H1 (cell line): ENCODE results near the gene OAS3. TPM values are rescaled to one million over a fixed set of nuclear protein-coding genes. Genes with fewer than 3 reads are reported as not detected.
"Not testable (repeated sequence)": the region's sequence is repeated elsewhere in the genome, so short reads cannot be mapped to it uniquely, and the experiment has no call there.

Experiments
- CTCF ChIA-PET: fragments of 300-600 bp; sonication (Branson Sonifier 250); formaldehyde crosslinking; loops from one replicate; lab custom pipeline; 2021; ENCODE audit not compliant: partially characterized antibody; lab: Charles Lee
- POLR2A ChIA-PET: fragments of 300-600 bp; sonication (Branson Sonifier 250); formaldehyde crosslinking; loops from one replicate; lab custom pipeline; 2021; ENCODE audit warnings: inconsistent platforms; ENCODE audit not compliant: partially characterized antibody; lab: Charles Lee
- DNase-seq, 2 experiments: peaks; one replicate each; pipeline versions ENCODE4 v3.0.0 to v3.0.0-alpha.2; 2010 to 2022; ENCODE audit warnings: low spot score in 2 of 2, low read depth in 1 of 2, mixed read lengths in 1 of 2
- FAIRE-seq: peaks from 2 replicates; lab custom pipeline; 2011; peaks lifted over from hg19 to GRCh38; lab: Jason Lieb, UNC
- H2AFZ ChIP-seq: 2 replicates; pipeline ENCODE4 v1.8.1; 2012; ENCODE audit warnings: low read length, inconsistent platforms
- H2AK5ac ChIP-seq: 2 replicates; pipeline ENCODE4 v1.6.1; 2013; ENCODE audit warnings: low read depth, low read length
- H2BK120ac ChIP-seq: replicated peaks from 2 replicates; pipeline ENCODE3; 2013; ENCODE audit warnings: low read depth, low read length, inconsistent platforms
- H2BK12ac ChIP-seq: 2 replicates; pipeline ENCODE4 v1.6.1; 2013; ENCODE audit warnings: low read depth, low read length
- H2BK15ac ChIP-seq: 2 replicates; pipeline ENCODE4 v1.6.1; 2013; ENCODE audit warnings: low read length
- H2BK20ac ChIP-seq: 2 replicates; pipeline ENCODE4 v1.6.1; 2013; ENCODE audit warnings: low read length
- H2BK5ac ChIP-seq: 2 replicates; pipeline ENCODE4 v1.6.1; 2013; ENCODE audit warnings: low read depth, low read length
- H3K14ac ChIP-seq: 2 replicates; pipeline ENCODE4 v1.6.1; 2013; ENCODE audit warnings: inconsistent platforms; ENCODE audit not compliant: insufficient read length
- H3K18ac ChIP-seq: 2 replicates; pipeline ENCODE4 v1.6.1; 2013; ENCODE audit warnings: low read length; ENCODE audit errors: extremely low read depth
- H3K23ac ChIP-seq: 2 replicates; pipeline ENCODE4 v1.6.1; 2013; ENCODE audit warnings: inconsistent platforms; ENCODE audit not compliant: insufficient read length
- H3K23me2 ChIP-seq: 2 replicates; pipeline ENCODE4 v1.6.1; 2013; ENCODE audit warnings: low read depth, low read length
- H3K27ac ChIP-seq: 2 replicates; pipeline ENCODE4 v1.6.1; 2011; ENCODE audit warnings: low read depth, low read length, inconsistent platforms
- H3K27me3 ChIP-seq, 4 experiments: replicated peaks in 1 of 4; 1 replicate in 1 of 4; 2 replicates in 3 of 4; pipeline versions ENCODE4 v1.6.1 to v1.8.1; 2011 to 2013; ENCODE audit warnings: low read length in 3 of 4, mild to moderate bottlenecking in 3 of 4, inconsistent platforms in 2 of 4, mixed read lengths in 2 of 4, moderate library complexity in 1 of 4; ENCODE audit not compliant: control insufficient read depth in 3 of 4, insufficient read depth in 3 of 4; ENCODE audit errors: extremely low read depth in 1 of 4
- H3K36me3 ChIP-seq, 4 experiments: 2 replicates each; pipeline versions ENCODE4 v1.6.1 to v1.8.1; 2011 to 2013; ENCODE audit warnings: mild to moderate bottlenecking in 4 of 4, low read length in 3 of 4, moderate library complexity in 2 of 4, control low read depth in 1 of 4, inconsistent platforms in 1 of 4; ENCODE audit not compliant: insufficient read depth in 4 of 4, control insufficient read depth in 2 of 4
- H3K4ac ChIP-seq: replicated peaks from 2 replicates; pipeline ENCODE3; 2013; ENCODE audit warnings: low read length, low read depth, mixed read lengths, inconsistent platforms; ENCODE audit not compliant: insufficient read length
- H3K4me1 ChIP-seq, 4 experiments: replicated peaks in 1 of 4; 1 replicate in 1 of 4; 2 replicates in 3 of 4; pipeline versions ENCODE4 v1.6.1 to v1.8.1; 2011 to 2013; ENCODE audit warnings: low read length in 3 of 4, inconsistent platforms in 2 of 4, mixed read lengths in 1 of 4; ENCODE audit not compliant: insufficient read depth in 4 of 4, control insufficient read depth in 3 of 4
- H3K4me2 ChIP-seq, 2 experiments: 2 replicates each; pipeline versions ENCODE4 v1.6.1 to v1.8.1; 2011 to 2013; ENCODE audit warnings: low read depth in 2 of 2, low read length in 2 of 2, control low read depth in 1 of 2, inconsistent platforms in 1 of 2, mild to moderate bottlenecking in 1 of 2; ENCODE audit not compliant: insufficient read depth in 1 of 2
- H3K4me3 ChIP-seq, 4 experiments: fragments of 200-600, 300-600 bp in 1 of 4; sonication (generic), shearing (Covaris generic), sonication (Bioruptor Twin) in 1 of 4; 2 replicates each; pipeline versions ENCODE4 v1.5.1 to v1.8.1; 2011 to 2016; ENCODE audit warnings: low read length in 4 of 4, low read depth in 3 of 4, control low read depth in 2 of 4, inconsistent platforms in 2 of 4, mild to moderate bottlenecking in 2 of 4, mixed read lengths in 1 of 4, moderate library complexity in 1 of 4; ENCODE audit not compliant: insufficient read depth in 2 of 4; ENCODE audit errors: extremely low read depth in 1 of 4
- H3K56ac ChIP-seq: replicated peaks from 2 replicates; pipeline ENCODE3; 2013; ENCODE audit warnings: low read depth, mild to moderate bottlenecking, mixed read lengths, low read length, inconsistent platforms; ENCODE audit not compliant: insufficient read length
- H3K79me1 ChIP-seq: 2 replicates; pipeline ENCODE4 v1.6.1; 2013; ENCODE audit warnings: low read depth, low read length, control low read depth
- H3K79me2 ChIP-seq, 2 experiments: 2 replicates each; pipeline versions ENCODE4 v1.6.1 to v1.8.1; 2012 to 2013; ENCODE audit warnings: low read length in 2 of 2, mild to moderate bottlenecking in 2 of 2, inconsistent platforms in 1 of 2; ENCODE audit not compliant: insufficient read depth in 2 of 2, control insufficient read depth in 1 of 2
- H3K9ac ChIP-seq, 4 experiments: replicated peaks in 1 of 4; 1 replicate in 1 of 4; 2 replicates in 3 of 4; pipeline versions ENCODE4 v1.6.1 to v1.8.1; 2011 to 2013; ENCODE audit warnings: low read depth in 3 of 4, low read length in 3 of 4, control low read depth in 2 of 4, mild to moderate bottlenecking in 2 of 4, moderate library complexity in 2 of 4, inconsistent platforms in 1 of 4; ENCODE audit errors: extremely low read depth in 1 of 4
- H3K9me3 ChIP-seq, 2 experiments: 2 replicates each; pipeline versions ENCODE4 v1.6.1 to v1.8.1; 2012 to 2013; ENCODE audit warnings: mild to moderate bottlenecking in 2 of 2, moderate library complexity in 2 of 2, control low read depth in 1 of 2, inconsistent platforms in 1 of 2, low read depth in 1 of 2, low read length in 1 of 2, mixed read lengths in 1 of 2; ENCODE audit not compliant: insufficient read depth in 2 of 2
- H4K20me1 ChIP-seq, 2 experiments: replicated peaks in 1 of 2; 2 replicates each; pipeline versions ENCODE3 to v1.8.1; 2011 to 2013; ENCODE audit warnings: inconsistent platforms in 2 of 2, low read length in 2 of 2, mild to moderate bottlenecking in 1 of 2; ENCODE audit not compliant: insufficient read depth in 2 of 2, control insufficient read depth in 1 of 2
- H4K5ac ChIP-seq: 2 replicates; pipeline ENCODE4 v1.6.1; 2013; ENCODE audit warnings: low read length, low read depth, mixed read lengths, inconsistent platforms; ENCODE audit not compliant: insufficient read length
- H4K8ac ChIP-seq: 2 replicates; pipeline ENCODE4 v1.8.0; 2013; ENCODE audit warnings: mild to moderate bottlenecking, moderate library complexity, low read length, inconsistent platforms; ENCODE audit not compliant: insufficient read depth; ENCODE audit errors: extremely low read depth
- H4K91ac ChIP-seq: replicated peaks from 2 replicates; pipeline ENCODE3; 2013; ENCODE audit warnings: low read length, mixed read lengths, inconsistent platforms; ENCODE audit not compliant: insufficient read length
- WGBS, 2 experiments: shearing (Covaris generic) in 1 of 2; methylation state at CpG; one replicate each; pipeline versions ENCODE4 v1.1.6 to v1.1.7; 2013 to 2015; ENCODE audit warnings: low lambda C conversion rate in 2 of 2, mixed read lengths in 2 of 2, inconsistent platforms in 1 of 2, low coverage in 1 of 2, missing lambda C conversion rate in 1 of 2; ENCODE audit not compliant: insufficient replicate concordance in 2 of 2, insufficient coverage in 1 of 2, insufficient read length in 1 of 2; ENCODE audit errors: extremely low coverage in 1 of 2, missing lambda C conversion rate in 1 of 2; 5-methylcytosine and 5-hydroxymethylcytosine counted together
- polyA plus RNA-seq, 7 experiments: library from polyadenylated mRNA; depleted of rRNA in 3 of 7; stranded (reverse) in 5 of 7; unstranded in 2 of 7; fragments of >200 nt in 5 of 7; fragments of 200-250 nt in 2 of 7; gene quantifications; 1 replicate in 5 of 7; 2 replicates in 1 of 7; 4 replicates in 1 of 7; pipeline versions ENCODE4 v1.2.1 to v1.2.3, GENCODE V29; 2011 to 2013; ENCODE audit warnings: missing spikeins in 2 of 7, mixed read lengths in 2 of 7
- total RNA-seq: library from RNA; stranded (reverse); fragmentation: NEBNext Ultra II Directional; extraction: Animal tissue kit (Norgen Biotek cat#: 25700); gene quantifications from 2 replicates; pipeline ENCODE4 v1.2.1, GENCODE V29; 2021

Gene OAS3
- total and polyA plus RNA-seq, 2 of the 8 experiments (the other 6 are each of a cell fraction or from before 2014, with no cell fraction given): 0.73 to 3.7 TPM

DNA sequence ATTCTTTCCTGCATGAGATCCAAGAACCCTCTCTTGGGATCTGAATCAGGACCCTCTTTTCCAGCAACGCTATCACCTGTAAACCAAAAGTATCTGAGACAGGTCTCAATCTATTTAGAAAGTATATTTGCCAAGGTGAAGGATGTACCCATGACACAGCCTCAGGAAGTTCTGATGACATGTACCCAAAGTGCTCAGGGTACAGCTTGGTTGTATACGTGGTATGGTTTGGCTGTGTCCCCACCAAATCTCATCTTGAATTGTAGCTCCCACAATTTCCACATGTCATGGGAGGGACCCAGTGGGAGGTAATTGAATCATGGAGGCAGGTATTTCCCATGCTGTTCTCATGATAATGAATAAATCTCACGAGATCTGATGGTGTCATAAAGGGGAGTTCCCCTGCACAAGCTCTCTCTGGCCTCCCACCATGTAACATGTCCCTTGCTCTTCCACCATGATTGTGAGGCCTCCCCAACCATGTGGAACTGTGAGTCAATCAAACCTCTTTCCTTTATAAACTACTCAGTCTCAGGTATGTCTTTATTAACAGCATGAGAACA, 50.6 kb downstream of the OAS3 start:
- H2AFZ ChIP-seq, H3K4ac ChIP-seq, H2BK12ac ChIP-seq, H3K27me3 ChIP-seq, POLR2A ChIA-PET, H3K18ac ChIP-seq, H3K36me3 ChIP-seq, H3K79me1 ChIP-seq, H2BK15ac ChIP-seq, H3K14ac ChIP-seq, H3K4me2 ChIP-seq, H2AK5ac ChIP-seq, H3K4me1 ChIP-seq, H4K8ac ChIP-seq, H3K79me2 ChIP-seq, H3K23ac ChIP-seq, H3K9ac ChIP-seq, FAIRE-seq, H2BK5ac ChIP-seq, H3K4me3 ChIP-seq, H2BK20ac ChIP-seq, H4K5ac ChIP-seq, H3K27ac ChIP-seq, H3K9me3 ChIP-seq, H3K23me2 ChIP-seq, H3K56ac ChIP-seq, H2BK120ac ChIP-seq, H4K20me1 ChIP-seq, H4K91ac ChIP-seq, DNase-seq: not testable (repeated sequence)
- WGBS, 2 experiments: 85% methylated on average over 3 of the region's 3 CpGs; no CpG with 5 or more reads in 1 of the 2 experiments
- CTCF ChIA-PET: interaction anchor here (0.9 to 15.8 kb wide), 5 partner anchors 9 to 42 kb away, joined by 3 to 202 read pairs (median 5); partner anchors contain the start of gene OAS2
